HG03139 (cell line): ENCODE measurements around the gene HOOK2.

Experiments
- ATAC-seq: cut with Tn5 transposase; IDR thresholded peaks from one replicate; pipeline ENCODE4 v1.9.1; 2021; ENCODE audit not compliant: unreplicated experiment

The HOOK2 gene

DNA sequence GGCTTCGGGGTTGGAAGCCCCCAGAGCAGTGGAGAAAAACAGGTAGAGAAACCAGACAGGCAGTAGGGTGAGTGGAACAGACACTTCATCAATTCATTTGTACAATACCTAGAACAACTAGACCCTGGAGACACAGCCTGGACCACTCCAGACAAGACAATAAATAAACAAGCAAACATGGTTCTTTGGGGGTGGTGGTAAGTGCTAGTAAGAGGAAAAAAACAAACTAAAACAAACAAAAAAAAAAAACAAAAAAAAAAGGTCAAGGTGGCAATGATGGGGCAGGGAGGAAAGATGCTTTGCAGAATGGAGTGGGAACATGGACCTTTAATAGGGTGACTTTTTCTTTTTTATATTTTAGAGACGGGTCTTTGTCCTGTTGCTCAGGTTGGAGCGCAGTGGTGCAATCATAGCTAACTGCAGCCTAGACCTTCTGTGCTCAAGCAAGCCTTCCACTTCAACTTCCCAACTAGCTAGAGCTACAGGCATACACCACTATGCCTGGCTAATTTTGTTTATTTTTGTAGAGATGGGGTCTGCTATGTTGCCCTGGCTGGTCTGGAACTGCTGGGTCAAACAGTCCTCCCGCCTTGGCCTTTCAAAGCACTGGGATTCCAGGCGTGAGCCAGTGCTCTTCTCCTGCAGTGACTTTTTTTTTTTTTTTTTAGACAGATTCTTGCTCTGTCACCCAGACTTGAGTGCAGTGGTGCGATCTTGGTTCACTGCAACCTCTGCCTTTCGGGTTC lies 19.0 kb upstream of the HOOK2 start:
- no peak for ATAC-seq

DNA sequence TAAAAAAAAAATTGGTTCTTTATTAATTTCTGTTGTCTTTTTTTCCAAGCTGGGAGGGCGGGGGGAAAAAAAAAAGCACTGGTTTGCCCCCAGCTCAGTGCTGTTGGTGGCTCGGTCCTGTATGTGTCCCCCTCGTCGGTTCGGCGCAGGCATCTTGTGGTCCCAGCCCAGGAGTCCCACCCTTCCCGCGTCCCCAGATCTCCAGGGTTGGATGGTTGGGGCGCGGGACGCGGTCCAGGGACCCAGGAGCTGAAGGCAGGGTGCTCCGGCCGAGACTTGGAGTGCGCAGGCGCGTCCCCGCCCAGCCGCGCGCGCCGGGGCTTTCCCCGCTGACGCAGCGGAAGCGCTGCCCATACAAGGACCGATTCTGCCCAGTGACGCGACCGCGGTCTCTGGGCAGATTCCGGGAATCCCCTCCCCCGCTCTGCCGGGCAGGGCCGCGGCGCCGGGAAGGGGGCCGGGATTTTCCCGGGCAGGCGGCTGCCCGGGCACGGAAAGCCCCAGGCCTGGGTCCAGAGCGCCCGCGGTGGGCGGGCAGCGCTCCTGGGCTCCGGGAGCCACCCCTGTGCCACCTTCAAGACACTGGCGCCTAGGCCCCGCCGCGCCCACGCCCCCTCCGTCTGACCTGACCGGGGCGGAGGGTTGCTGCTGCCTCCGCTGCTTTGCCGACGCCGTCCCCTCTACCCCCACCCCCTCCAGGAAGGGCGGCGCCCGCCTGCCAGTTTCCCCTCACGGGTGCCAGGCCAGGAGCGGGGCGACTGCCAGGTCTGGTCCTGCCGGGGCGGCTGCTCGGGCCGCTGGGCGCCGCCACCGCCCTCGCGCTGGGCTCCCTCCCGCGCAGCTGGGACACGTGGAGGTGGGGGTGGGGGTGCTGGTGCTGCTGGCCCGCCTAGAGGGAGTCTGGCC lies 18.2 kb upstream of the HOOK2 start:
- ATAC-seq: no peak

DNA sequence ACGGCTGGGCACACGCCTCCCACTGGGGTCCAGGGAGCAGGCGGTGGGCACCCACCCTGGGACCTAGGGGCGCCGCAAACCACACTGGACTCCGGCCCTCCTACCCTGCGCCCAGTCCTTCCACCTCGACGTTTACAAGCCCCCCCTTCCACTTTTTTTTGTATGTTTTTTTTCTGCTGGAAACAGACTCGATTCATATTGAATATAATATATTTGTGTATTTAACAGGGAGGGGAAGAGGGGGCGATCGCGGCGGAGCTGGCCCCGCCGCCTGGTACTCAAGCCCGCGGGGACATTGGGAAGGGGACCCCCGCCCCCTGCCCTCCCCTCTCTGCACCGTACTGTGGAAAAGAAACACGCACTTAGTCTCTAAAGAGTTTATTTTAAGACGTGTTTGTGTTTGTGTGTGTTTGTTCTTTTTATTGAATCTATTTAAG lies 17.5 kb upstream of the HOOK2 start:
- no peak for ATAC-seq

DNA sequence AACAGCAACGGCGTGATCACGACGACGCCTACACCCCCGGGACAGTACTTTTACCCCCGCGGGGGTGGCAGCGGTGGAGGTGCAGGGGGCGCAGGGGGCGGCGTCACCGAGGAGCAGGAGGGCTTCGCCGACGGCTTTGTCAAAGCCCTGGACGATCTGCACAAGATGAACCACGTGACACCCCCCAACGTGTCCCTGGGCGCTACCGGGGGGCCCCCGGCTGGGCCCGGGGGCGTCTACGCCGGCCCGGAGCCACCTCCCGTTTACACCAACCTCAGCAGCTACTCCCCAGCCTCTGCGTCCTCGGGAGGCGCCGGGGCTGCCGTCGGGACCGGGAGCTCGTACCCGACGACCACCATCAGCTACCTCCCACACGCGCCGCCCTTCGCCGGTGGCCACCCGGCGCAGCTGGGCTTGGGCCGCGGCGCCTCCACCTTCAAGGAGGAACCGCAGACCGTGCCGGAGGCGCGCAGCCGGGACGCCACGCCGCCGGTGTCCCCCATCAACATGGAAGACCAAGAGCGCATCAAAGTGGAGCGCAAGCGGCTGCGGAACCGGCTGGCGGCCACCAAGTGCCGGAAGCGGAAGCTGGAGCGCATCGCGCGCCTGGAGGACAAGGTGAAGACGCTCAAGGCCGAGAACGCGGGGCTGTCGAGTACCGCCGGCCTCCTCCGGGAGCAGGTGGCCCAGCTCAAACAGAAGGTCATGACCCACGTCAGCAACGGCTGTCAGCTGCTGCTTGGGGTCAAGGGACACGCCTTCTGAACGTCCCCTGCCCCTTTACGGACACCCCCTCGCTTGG lies 16.9 kb upstream of the HOOK2 start:
- no peak for ATAC-seq

DNA sequence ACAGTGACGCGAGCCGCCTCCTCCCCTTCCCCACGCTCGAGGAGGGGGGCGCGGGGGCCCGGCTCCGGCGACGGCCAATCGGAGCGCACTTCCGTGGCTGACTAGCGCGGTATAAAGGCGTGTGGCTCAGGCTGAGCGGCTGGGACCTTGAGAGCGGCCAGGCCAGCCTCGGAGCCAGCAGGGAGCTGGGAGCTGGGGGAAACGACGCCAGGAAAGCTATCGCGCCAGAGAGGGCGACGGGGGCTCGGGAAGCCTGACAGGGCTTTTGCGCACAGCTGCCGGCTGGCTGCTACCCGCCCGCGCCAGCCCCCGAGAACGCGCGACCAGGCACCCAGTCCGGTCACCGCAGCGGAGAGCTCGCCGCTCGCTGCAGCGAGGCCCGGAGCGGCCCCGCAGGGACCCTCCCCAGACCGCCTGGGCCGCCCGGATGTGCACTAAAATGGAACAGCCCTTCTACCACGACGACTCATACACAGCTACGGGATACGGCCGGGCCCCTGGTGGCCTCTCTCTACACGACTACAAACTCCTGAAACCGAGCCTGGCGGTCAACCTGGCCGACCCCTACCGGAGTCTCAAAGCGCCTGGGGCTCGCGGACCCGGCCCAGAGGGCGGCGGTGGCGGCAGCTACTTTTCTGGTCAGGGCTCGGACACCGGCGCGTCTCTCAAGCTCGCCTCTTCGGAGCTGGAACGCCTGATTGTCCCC lies 16.1 kb upstream of the HOOK2 start, which contains the start of gene JUNB:
Gene JUNB (plus strand): TSS at position 142 of the 706 bp plus-strand sequence. CDS start 286 bp downstream, at position 428.
- ATAC-seq: peak; percentile 31

DNA sequence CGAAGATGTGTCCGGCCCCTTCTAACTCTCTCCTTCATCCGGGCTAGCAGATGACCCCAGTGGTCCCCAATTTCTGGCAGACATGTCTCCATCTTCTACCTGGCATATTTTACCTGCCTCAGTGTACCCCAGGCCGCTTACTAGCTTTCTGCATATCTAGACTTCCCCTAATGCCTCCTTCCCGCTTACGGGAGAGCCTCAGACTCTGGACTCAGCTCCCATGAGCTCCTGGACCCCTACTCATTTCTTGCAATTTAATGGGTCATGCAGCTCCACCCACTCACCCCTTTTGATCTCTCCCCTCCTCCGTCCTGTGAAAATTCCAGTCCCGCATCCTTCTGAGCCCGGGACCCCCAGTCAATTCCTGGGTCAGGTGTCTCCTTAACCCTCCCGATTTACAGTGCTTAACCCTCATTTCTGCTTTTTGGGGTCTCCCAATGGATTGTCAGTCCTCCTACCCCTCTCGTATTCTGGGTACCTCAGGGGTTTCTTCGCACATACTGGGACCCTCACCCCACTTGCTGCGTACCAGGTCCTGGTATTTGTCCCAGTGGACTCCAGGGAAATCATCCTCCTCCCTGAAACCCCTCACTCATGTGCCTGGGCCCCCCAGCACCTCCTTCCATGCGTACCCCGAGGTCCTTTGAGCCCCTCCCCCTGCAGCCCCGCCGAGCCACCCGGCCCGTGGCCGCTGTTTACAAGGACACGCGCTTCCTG lies 15.4 kb upstream of the HOOK2 start:
- no peak for ATAC-seq

DNA sequence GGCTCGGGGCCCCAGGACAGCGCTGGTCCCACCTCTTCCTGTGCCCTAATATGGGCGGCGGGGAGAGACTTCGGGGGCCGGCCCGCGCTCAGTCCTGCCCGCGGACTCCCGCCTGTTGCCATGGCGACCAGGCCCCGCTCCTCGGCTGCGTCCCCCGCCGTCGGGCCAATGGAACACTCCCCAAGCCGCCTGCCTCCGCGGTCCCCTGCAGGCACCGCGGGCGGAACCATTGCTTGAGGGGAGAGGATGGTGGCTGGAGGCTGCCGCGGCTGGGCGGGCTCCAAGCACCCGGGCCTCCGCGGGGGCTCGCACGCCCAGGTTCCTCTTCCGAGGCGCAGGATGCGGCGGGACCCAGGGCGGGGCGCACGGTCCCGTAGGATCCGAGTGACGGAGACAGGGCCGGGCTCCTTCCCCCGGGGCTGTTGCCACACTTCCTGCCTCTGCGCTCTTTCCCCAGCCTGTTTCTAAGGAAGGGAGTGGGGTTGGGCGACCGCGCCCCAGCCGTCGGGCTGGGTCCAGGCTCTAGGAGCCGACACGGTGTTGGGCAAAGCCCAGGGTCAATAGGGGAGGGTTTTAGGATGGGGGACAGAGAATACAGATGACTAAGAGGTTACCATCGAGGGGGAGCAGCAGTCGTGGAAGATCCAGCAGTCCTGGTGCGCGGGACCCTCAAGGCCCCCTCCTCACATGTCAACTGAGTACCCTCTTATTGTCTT lies 14.7 kb upstream of the HOOK2 start:
- peak; percentile 29 for ATAC-seq

DNA sequence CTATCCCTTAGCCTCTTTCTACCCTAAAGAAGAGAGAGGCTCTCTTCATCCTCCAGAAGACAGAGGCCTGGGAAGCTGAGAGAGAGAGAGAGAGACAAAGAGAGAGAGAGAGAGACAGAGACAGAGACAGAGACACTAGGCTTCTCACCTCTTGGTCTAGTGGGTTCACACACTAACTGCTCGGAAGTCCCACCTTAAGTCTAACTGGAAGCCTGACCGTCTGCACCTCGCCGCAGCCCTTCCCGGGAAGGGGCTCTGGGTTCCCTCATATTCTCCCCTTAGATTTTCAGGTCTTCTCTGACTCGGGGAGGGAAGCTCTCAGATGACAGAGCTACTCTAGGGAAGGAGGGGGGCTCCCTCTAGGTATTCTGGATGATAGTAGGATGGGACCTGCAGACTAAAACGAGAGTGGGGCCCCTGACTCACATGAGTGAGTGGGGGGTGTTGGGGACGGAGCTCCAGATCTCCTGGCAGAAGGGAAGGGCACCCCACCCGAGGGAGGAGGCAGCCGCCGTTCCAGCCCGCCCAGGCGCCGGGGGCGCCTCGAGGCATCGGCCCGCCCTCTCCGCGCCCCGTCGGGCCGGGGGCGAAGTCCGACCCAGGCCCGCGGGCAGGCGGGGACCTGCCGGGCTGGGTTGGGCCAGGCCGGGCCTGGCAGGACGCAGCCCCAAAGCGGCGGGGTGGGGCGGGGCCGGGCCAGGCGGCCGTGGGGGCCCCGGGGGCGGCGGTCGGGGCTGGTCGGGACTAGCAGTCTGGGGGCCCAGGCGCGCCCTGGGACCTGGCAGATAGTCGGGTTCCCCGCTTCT lies 13.9 kb upstream of the HOOK2 start:
- no peak for ATAC-seq

DNA sequence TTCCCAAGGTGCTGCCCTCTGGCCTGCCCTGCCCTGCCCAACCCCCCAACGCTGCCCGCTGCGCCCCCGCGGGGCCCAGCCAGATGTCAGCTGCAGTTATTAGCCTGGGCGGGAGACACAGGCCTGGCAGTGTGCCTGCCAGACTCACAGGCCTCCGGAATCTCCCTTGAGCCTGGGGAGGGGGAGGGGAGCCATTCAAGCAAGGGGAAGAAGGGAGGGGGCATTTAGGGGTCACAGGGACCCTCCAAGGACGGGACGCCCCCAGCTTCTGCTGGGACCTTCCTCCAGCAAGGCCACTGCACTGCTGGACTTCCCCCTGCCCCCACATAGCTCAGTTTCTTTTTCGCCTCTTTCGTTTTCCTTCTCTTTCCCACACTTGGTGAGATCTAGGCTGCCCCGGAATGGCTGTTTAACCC lies 13.3 kb upstream of the HOOK2 start:
- ATAC-seq: no peak

DNA sequence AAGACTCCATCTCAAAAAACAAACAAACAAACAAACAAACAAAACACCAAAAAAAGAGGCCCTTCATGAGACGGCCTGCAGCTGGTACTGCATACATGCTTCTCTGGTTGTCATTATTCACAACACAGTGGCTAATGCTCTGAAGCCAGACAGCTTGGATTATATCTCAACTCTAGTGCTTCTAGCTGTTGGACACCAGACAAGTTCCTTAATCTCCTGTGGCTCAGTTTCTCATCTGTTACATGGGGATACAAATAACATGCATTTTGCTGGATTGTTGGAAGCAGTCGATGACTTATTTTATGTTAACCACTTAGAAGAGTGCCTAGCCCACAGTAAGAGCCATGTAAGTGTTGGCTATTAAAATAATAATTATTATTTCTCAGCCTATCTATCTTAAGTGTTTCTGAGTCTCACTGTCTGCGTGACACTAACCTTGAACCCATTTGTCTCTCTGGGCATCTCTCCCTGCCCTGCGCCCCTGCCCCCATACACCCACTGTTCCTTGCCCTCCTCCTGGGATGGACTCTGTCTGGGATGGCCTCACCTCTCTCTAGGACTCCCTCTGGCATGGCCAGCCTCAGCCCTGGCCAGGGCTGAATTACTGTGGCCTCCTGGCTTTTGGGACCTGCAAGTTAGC lies 12.8 kb upstream of the HOOK2 start:
- no peak for ATAC-seq

DNA sequence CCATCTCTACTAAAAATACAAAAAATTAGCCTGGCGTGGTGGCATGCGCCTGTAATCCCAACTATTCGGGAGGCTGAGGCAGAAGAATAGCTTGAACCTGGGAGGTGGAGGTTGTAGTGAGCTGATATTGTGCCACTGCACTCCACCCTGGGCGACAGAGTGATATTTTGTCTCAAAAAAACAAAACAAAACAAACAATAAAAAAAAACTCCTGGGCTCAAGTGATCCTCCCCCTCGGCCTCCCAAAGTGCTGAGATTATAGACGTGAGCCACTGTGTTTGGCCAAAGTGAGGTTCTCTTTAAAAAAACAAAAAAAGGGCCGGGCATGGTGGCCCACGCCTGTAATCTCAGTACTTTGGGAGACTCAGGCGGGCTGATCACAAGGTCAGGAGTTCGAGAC lies 12.1 kb upstream of the HOOK2 start:
- no peak for ATAC-seq

DNA sequence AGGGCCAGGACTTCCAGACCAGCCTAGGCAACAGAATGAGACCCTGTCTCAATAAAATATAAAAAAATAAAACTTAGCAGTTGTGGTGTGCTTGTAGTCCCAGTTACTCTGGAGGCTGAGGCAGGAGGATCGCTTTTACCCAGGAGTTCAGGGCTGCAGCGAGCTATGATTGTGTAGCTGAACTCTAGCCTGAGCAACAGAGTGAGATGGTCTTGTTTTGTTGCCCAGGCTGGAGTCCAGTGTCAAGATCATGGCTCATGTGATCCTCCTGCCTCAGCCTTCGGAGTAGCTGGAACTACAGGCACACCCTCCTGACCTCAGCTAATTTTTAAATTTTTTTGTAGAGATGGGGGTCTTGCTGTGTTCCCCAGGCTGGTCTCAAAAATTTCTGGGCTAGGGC lies 11.6 kb upstream of the HOOK2 start:
- ATAC-seq: no peak

DNA sequence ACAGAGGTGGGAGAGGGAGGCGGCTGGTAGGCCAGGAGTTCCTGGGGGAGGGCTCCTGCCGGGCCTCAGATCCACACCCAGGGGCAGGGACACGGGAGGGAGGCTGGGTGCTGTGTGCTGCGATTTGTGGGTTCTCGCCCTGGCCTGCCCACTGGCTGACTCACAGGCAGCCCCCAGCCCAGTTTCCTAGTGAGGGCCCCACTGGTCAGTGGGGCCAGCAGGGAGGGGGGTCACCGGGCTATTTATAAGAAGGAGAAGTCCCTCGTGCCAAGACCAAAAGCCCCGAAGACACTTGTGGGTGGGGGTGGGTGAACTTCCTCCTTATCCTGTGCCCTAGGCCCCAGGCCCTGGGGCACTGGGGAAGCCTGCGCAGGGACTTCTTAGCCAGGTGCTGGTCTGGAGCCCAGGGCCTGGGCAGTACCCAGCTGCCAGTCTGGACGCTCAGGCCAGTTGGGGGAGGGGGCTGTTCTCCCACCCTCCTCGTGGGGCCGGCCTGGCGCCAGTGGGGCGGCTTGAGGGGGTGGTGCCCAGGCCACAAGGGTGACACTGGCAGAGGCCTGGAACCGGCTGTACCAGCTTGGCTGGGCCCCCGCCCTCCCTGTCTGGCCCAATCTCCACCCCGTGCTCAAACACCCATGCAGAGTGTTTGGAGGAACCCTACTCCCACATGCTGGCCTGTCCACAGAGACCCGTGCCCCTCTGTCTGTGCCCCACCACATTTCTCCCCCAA lies 11.0 kb upstream of the HOOK2 start:
- ATAC-seq: no peak

DNA sequence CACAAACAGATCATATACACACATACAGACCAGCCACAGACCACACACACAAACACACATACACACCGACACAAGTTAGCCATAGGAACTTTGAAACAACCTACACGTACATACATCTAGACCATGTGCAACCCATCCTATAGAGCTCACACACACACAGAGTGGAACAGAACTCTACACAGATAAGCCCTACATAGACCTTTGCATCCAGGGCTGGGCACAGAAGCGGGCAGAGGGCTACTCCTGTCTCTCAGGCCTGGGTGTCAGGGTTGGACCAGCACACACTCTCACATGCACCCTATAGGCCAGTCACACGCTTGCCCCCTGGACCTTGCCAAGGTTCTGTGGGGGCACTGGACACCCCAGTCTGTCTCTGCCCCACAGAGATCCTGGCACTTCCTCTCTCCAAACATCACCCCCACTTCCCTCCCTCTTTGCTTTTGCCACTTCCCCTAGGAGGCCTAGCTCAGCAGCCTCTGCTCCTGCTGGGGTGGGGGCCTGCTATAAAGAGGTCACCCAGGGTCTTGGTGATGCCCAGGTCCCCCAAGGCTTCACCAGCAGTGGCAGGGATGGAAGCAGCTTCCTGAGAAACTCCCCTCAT lies 10.2 kb upstream of the HOOK2 start:
- ATAC-seq: no peak

DNA sequence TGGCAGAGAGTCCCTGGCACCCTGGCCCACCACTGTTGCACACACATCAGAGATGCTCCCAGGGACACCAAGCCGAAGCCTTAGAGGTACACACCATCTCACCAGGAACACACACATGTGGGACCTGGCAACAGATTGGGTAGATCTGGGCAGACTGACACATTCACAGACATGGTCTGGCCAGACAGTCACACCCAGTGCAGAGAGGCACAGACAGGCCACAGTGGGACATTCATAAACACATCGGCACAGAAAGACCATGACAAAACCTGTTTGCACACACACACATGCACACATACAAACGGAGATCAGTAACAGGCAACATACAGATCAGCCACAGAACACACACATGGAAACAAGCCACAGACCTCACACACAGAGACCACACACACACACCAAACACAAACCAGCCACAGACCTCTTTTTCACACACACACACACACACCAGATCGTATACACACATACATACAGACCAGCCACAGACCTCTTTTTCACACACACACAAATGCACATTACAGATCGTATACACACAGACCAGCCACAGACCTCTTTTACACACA lies 9.6 kb upstream of the HOOK2 start:
- ATAC-seq: no peak

DNA sequence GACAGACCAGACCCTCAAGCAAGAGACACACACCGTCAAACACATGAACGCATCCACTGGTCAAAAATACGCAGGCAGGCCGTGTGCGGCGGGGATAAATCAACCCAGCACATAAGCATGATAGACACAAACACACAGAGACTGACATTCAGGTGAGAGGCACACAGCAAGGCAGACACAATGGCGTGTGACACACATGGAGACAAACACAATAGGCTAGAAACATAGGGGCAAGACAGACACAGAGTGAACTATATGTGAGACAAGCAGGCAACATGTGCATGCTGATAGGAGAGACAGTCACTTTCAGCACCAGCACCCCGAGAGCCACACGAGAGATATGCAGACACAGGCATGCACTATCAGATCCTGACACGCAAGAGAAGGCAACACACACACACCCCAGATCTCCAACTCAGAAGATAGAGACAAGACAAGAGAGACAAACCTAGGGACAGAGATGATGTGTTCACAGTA lies 9.1 kb upstream of the HOOK2 start:
- no peak for ATAC-seq
